22Rv1 (cell line): ENCODE measurements around the gene IGF1R.

ENCODE experiments used
- H3K27ac ChIP-seq: fragments of 450-650 bp; 2 replicates; pipeline ENCODE4 v1.5.1; 2017
- CTCF ChIP-seq: fragments of 450-650 bp; IDR thresholded peaks from 2 replicates; pipeline ENCODE4 v1.5.1; 2017; ENCODE audit warnings: mild to moderate bottlenecking
- ZFX ChIP-seq: fragments of 450-650 bp; IDR thresholded peaks from 2 replicates; pipeline ENCODE4 v1.6.1; 2017; ENCODE audit warnings: antibody characterized with exemption, borderline replicate concordance

IGF1R gene

GRCh38 chr15:98966091-98966787 is 317.9 kb downstream of the IGF1R start:
- H3K27ac ChIP-seq: no peak overlapping the region
- TF ChIP-seq CTCF (no peak), ZFX (no peak)

GRCh38 chr15:98967096-98967495 is 318.8 kb downstream of the IGF1R start:
- TF ChIP-seq CTCF (no peak), ZFX (no peak)
- H3K27ac ChIP-seq: no peak overlapping the region

- no peak for TF ChIP-seq ZFX
- TF ChIP-seq CTCF: no peak
These were observed 319.6 kb downstream of the IGF1R start for GRCh38 chr15:98967916-98968315.

GRCh38 chr15:98968576-98968975 is 320.2 kb downstream of the IGF1R start:
- TF ChIP-seq CTCF (no peak), ZFX (no peak)
- H3K27ac ChIP-seq: no peak overlapping the region

More at GRCh38 chr15:98967916-98968315, 319.6 kb downstream of the IGF1R start:
- no peak overlapping the region for H3K27ac ChIP-seq

GRCh38 chr15:98969126-98969735 is 320.9 kb downstream of the IGF1R start:
- H3K27ac ChIP-seq: no peak overlapping the region
- TF ChIP-seq CTCF (no peak), ZFX (no peak)

GRCh38 chr15:98970799-98971198 is 322.5 kb downstream of the IGF1R start:
- H3K27ac ChIP-seq: no peak overlapping the region
- TF ChIP-seq ZFX (no peak), CTCF (no peak)

GRCh38 chr15:98976500-98976899 is 328.2 kb downstream of the IGF1R start:
- H3K27ac ChIP-seq: no peak overlapping the region
- TF ChIP-seq ZFX (no peak), CTCF (no peak)
